LNCaP clone FGC (cell line): Measurements from ENCODE around the gene SFTPB.

Source experiments
- DNase-seq: peaks from one replicate; pipeline ENCODE4 v3.0.0-alpha.2; 2011; ENCODE audit warnings: low read depth
- H3K4me3 ChIP-seq: 2 replicates; pipeline ENCODE4 v1.5.1; 2011; ENCODE audit warnings: mild to moderate bottlenecking, low read depth, low read length, control low read depth
- CTCF ChIP-seq: IDR thresholded peaks from 2 replicates; pipeline ENCODE4 v1.5.1; 2012; ENCODE audit warnings: mild to moderate bottlenecking; ENCODE audit not compliant: control insufficient read depth, insufficient read depth; ENCODE audit errors: extremely low read depth

SFTPB gene

GRCh38 chr2:85656468-85656867 is 11.5 kb downstream of the SFTPB start:
- no peak for DNase-seq

GRCh38 chr2:85655961-85656417 is 12.0 kb downstream of the SFTPB start:
- no peak for DNase-seq
- TF ChIP-seq CTCF = no peak
- H3K4me3 ChIP-seq = no peak overlapping the region

More at GRCh38 chr2:85656468-85656867, 11.5 kb downstream of the SFTPB start:
- no peak overlapping the region for H3K4me3 ChIP-seq
- no peak for TF ChIP-seq CTCF

GRCh38 chr2:85653996-85654395 is 14.0 kb downstream of the SFTPB start:
- no peak for TF ChIP-seq CTCF
- H3K4me3 ChIP-seq = no peak overlapping the region
- no peak for DNase-seq

- no peak for DNase-seq
- no peak overlapping the region for H3K4me3 ChIP-seq
- no peak for TF ChIP-seq CTCF
These were observed 15.9 kb downstream of the SFTPB start for GRCh38 chr2:85652056-85652455.

- no peak for DNase-seq
- TF ChIP-seq CTCF = no peak
- no peak overlapping the region for H3K4me3 ChIP-seq
These were observed 16.9 kb downstream of the SFTPB start for GRCh38 chr2:85651097-85651496.

GRCh38 chr2:85650456-85650855 is 17.5 kb downstream of the SFTPB start:
- TF ChIP-seq CTCF = no peak
- no peak overlapping the region for H3K4me3 ChIP-seq
- DNase-seq = no peak

GRCh38 chr2:85649201-85650190 is 18.5 kb downstream of the SFTPB start:
- no peak for TF ChIP-seq CTCF
- no peak overlapping the region for H3K4me3 ChIP-seq
- DNase-seq = no peak
